ENCODE data around the gene PRKCE. TPM values are rescaled to one million over a fixed set of nuclear protein-coding genes. Genes with fewer than 3 reads are reported as not detected.

PRKCE gene
- total and polyA plus RNA-seq, 2 donors (not counting 1 experiment from before 2014, with no cell fraction given) = 23.6 to 271 TPM

DNA sequence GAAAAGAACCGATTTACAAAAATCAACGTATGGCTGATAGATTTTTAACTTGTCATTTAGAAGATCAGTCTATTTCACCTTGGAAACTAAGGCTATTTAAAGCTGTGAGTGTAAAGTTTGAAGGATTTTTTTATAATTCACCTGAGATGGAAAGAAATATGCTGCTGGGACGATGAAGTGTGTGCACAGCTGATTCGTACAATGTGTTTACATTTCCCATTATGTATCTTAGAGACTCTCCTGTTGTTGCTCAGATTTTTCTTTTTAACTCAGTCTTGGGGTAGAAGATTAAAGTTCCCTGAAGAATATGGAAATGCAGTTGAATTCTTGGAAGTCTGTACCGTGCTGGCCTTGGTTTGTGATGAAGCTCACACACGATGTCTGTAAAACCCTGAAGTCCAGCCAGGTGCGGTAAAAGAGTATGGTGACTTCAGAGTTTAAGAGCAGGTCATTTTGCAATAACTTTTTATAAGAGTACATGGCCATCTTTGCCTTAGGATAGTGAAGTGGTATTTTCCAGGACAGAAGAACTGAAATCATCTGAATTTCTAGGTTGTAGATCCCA is 250.1 kb downstream of the PRKCE start:
- WGBS (ENCODE audit: insufficient coverage) = 100% methylated on average over 2 of the region's 7 CpGs
- H2AFZ ChIP-seq (ENCODE audit: insufficient read depth, low read depth, low read length, poor library complexity, severe bottlenecking) = no peak overlapping the region
- peaks cover 16% of the 10 kb centered on the region for H4K20me1 ChIP-seq (ENCODE audit: control insufficient read depth, insufficient read depth, low read length, poor library complexity, severe bottlenecking)
- no peaks in the 10 kb centered on the region for H3K9me3 ChIP-seq (ENCODE audit: control extremely low read depth in 1 of 3, control insufficient read depth in 2 of 3, insufficient read depth in 1 of 3, low read length in 2 of 3)
- Mint-ChIP-seq H3K4me1 (peaks cover 47% of the 10 kb centered on the region), H3K9me3 (ENCODE audit: insufficient read depth) (no peaks in the 10 kb centered on the region), H3K27me3 (no peaks in the 10 kb centered on the region), H3K4me3 (no peak overlapping the region), H3K27ac (no peak overlapping the region)
- DNase-seq = no peak
- H3K27ac ChIP-seq (ENCODE audit: low read length in 2 of 2) = no peak overlapping the region
- H3K4me1 ChIP-seq (ENCODE audit: control insufficient read depth in 2 of 2, insufficient read depth in 2 of 2, low read length in 2 of 2) = peaks cover 9 to 31% of the 10 kb centered on the region in 2 donors
- TF ChIP-seq, protein P1, sequence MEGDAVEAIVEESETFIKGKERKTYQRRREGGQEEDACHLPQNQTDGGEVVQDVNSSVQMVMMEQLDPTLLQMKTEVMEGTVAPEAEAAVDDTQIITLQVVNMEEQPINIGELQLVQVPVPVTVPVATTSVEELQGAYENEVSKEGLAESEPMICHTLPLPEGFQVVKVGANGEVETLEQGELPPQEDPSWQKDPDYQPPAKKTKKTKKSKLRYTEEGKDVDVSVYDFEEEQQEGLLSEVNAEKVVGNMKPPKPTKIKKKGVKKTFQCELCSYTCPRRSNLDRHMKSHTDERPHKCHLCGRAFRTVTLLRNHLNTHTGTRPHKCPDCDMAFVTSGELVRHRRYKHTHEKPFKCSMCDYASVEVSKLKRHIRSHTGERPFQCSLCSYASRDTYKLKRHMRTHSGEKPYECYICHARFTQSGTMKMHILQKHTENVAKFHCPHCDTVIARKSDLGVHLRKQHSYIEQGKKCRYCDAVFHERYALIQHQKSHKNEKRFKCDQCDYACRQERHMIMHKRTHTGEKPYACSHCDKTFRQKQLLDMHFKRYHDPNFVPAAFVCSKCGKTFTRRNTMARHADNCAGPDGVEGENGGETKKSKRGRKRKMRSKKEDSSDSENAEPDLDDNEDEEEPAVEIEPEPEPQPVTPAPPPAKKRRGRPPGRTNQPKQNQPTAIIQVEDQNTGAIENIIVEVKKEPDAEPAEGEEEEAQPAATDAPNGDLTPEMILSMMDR (IDR thresholded peaks at IDR 0.05) = no peak
- no peak for TF ChIP-seq EZH2 (IDR thresholded peaks at IDR 0.05; ENCODE audit: borderline replicate concordance, insufficient read depth, low read depth, low read length, poor library complexity, severe bottlenecking)
- H3K79me2 ChIP-seq (ENCODE audit: control insufficient read depth, insufficient read depth, low read length) = peaks cover 55% of the 10 kb centered on the region
- no peak overlapping the region for H3K9ac ChIP-seq (ENCODE audit: low read length)
- no peak for ATAC-seq (ENCODE audit: low read depth)
- ChIA-PET CTCF (no interaction called here), POLR2A (no interaction called here)
- no peak overlapping the region for H3K4me2 ChIP-seq (replicated peaks; ENCODE audit: low read depth, low read length, poor library complexity, severe bottlenecking)
- H3K36me3 ChIP-seq (replicated peaks in 1 of 2; ENCODE audit: control extremely low read depth in 1 of 2, control insufficient read depth in 1 of 2, extremely low read depth in 1 of 2, insufficient read depth in 2 of 2, low read length in 1 of 2) = peaks cover 0 to 9% of the 10 kb centered on the region in 2 experiments
- intact Hi-C loops (cut with micrococcal nuclease) = no loop called here
- no peaks in the 10 kb centered on the region for H3K27me3 ChIP-seq (replicated peaks in 1 of 4; ENCODE audit: control extremely low read depth in 1 of 4, control insufficient read depth in 3 of 4, insufficient read depth in 4 of 4, low read length in 3 of 4)
- no peak overlapping the region for H3K4me3 ChIP-seq (ENCODE audit: control extremely low read depth in 1 of 5, extremely low read depth in 1 of 5, insufficient read depth in 1 of 5, low read depth in 2 of 5, low read length in 4 of 5)

DNA sequence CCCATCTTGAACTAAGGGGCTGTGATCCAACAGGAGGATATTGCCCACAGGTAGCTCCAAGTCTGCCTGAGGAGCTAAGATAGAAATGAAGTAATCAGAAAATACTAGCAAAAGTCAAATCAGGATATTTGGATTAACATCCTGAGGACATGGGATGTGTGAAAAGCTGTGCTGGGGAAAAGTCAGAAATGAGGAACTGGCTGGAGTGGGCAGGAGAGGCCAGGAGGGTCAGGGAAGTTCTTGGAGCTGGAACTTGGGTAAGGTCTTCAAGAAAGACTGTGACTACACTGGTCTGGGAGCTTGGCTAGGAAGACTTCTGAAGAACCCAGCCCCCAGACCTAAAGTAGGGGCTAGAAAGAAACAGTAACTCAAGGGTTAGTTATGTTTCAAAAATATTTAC is 250.9 kb downstream of the PRKCE start:
- CTCF ChIA-PET = no interaction called here
- Histone ChIP-seq H3K9me3 (ENCODE audit: control extremely low read depth in 1 of 3, control insufficient read depth in 2 of 3, insufficient read depth in 1 of 3, low read length in 2 of 3) (no peaks in the 10 kb centered on the region), H3K9ac (ENCODE audit: low read length) (no peak overlapping the region), H3K27me3 (replicated peaks in 1 of 4; ENCODE audit: control extremely low read depth in 1 of 4, control insufficient read depth in 3 of 4, insufficient read depth in 4 of 4, low read length in 3 of 4) (no peaks in the 10 kb centered on the region), H3K36me3 (replicated peaks in 1 of 2; ENCODE audit: control extremely low read depth in 1 of 2, control insufficient read depth in 1 of 2, extremely low read depth in 1 of 2, insufficient read depth in 2 of 2, low read length in 1 of 2) (peaks cover 0 to 9% of the 10 kb centered on the region in 2 experiments), H3K79me2 (ENCODE audit: control insufficient read depth, insufficient read depth, low read length) (peaks cover 52% of the 10 kb centered on the region), H3K4me1 (ENCODE audit: control insufficient read depth in 2 of 2, insufficient read depth in 2 of 2, low read length in 2 of 2) (peaks cover 9 to 28% of the 10 kb centered on the region in 2 donors), H4K20me1 (ENCODE audit: control insufficient read depth, insufficient read depth, low read length, poor library complexity, severe bottlenecking) (peaks cover 13% of the 10 kb centered on the region), H3K4me2 (replicated peaks; ENCODE audit: low read depth, low read length, poor library complexity, severe bottlenecking) (no peak overlapping the region), H2AFZ (ENCODE audit: insufficient read depth, low read depth, low read length, poor library complexity, severe bottlenecking) (no peak overlapping the region), H3K27ac (ENCODE audit: low read length in 2 of 2) (no peak overlapping the region), H3K4me3 (ENCODE audit: control extremely low read depth in 1 of 5, extremely low read depth in 1 of 5, insufficient read depth in 1 of 5, low read depth in 2 of 5, low read length in 4 of 5) (no peak overlapping the region)
- POLR2A ChIA-PET = no interaction called here
- ATAC-seq (ENCODE audit: low read depth) = no peak
- H3K27ac Mint-ChIP-seq = no peak overlapping the region
- H3K4me1 Mint-ChIP-seq = peaks cover 49% of the 10 kb centered on the region
- H3K27me3 Mint-ChIP-seq = no peaks in the 10 kb centered on the region
- TF ChIP-seq EZH2 (IDR thresholded peaks at IDR 0.05; ENCODE audit: borderline replicate concordance, insufficient read depth, low read depth, low read length, poor library complexity, severe bottlenecking) = no peak
- TF ChIP-seq, protein P1 (IDR thresholded peaks at IDR 0.05) = no peak
- intact Hi-C loops (cut with micrococcal nuclease) = no loop called here
- H3K9me3 Mint-ChIP-seq (ENCODE audit: insufficient read depth) = no peaks in the 10 kb centered on the region
- no peak overlapping the region for H3K4me3 Mint-ChIP-seq
- DNase-seq = no peak
